SJSA1 (cell line): ENCODE data around the gene PAXIP1. TPM values are rescaled to one million over a fixed set of nuclear protein-coding genes. Genes with fewer than 3 reads are reported as not detected.

Experiments
- DNase-seq, 2 experiments: peaks; one replicate each; pipeline ENCODE4 v3.0.0-alpha.2; 2015 to 2020; ENCODE audit warnings: low spot score in 2 of 2, low read depth in 1 of 2
- H3K27ac ChIP-seq: fragments of 250-450 bp; sonication (Bioruptor Pico); 2 replicates; pipeline ENCODE4 v1.5.1; 2020; ENCODE audit warnings: mild to moderate bottlenecking, moderate library complexity
- H3K27me3 ChIP-seq: fragments of 250-450 bp; sonication (Bioruptor Pico); replicated peaks from 2 replicates; pipeline ENCODE4 v1.5.1; 2020; ENCODE audit warnings: mild to moderate bottlenecking, moderate library complexity
- H3K36me3 ChIP-seq: fragments of 250-450 bp; sonication (Bioruptor Pico); 2 replicates; pipeline ENCODE4 v1.5.1; 2020; ENCODE audit warnings: mild to moderate bottlenecking
- H3K4me1 ChIP-seq: fragments of 250-450 bp; sonication (Bioruptor Pico); replicated peaks from 2 replicates; pipeline ENCODE4 v1.6.1; 2021; ENCODE audit warnings: mild to moderate bottlenecking
- H3K4me3 ChIP-seq: fragments of 250-450 bp; sonication (Bioruptor Pico); 2 replicates; pipeline ENCODE4 v1.5.1; 2020; ENCODE audit warnings: mild to moderate bottlenecking
- H3K9me3 ChIP-seq: fragments of 250-450 bp; sonication (Bioruptor Pico); replicated peaks from 2 replicates; pipeline ENCODE4 v1.5.1; 2020; ENCODE audit warnings: mild to moderate bottlenecking
- total RNA-seq: library from RNA; depleted of rRNA; stranded (reverse); fragments of >200 nt; shearing (Covaris generic); gene quantifications from 2 replicates; pipeline ENCODE4 v1.2.3, GENCODE V29; 2014; rRNA removed

The PAXIP1 gene
- total RNA-seq, 1 experiment from 2014 or later = 12.7 TPM

DNA sequence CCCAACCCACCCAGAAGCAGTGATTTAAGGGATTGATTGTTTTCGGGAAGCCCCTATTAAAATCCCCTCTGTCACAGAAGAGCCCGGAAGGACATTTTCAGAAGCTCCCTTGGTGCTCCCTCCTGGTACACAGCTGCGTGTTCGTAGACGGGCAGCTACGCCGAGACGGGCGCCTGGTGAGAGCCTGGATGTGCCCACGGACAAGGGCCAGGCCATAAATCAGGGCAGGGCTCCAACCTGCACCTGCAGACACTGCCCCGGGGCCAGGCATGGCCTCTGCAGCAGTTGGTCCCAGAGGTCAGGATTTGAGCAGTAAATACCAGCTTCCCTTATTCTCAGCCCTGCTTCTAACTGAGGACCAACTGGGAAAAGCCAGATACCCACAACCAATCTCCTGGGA, 106.8 kb downstream of the PAXIP1 start:
- DNase-seq = no peak
- Histone ChIP-seq H3K4me3 (no peak overlapping the region), H3K27me3 (no peaks in the 10 kb centered on the region), H3K27ac (no peak overlapping the region), H3K4me1 (no peaks in the 10 kb centered on the region), H3K36me3 (no peaks in the 10 kb centered on the region), H3K9me3 (no peaks in the 10 kb centered on the region)

Other genes starting within 250 kb of the PAXIP1 start
- not detected in 2 replicates for gene HTR5A, start 67.2 kb upstream of the PAXIP1 start, total RNA-seq